Measurements from ENCODE around the gene NECAB2.

Gene NECAB2

DNA sequence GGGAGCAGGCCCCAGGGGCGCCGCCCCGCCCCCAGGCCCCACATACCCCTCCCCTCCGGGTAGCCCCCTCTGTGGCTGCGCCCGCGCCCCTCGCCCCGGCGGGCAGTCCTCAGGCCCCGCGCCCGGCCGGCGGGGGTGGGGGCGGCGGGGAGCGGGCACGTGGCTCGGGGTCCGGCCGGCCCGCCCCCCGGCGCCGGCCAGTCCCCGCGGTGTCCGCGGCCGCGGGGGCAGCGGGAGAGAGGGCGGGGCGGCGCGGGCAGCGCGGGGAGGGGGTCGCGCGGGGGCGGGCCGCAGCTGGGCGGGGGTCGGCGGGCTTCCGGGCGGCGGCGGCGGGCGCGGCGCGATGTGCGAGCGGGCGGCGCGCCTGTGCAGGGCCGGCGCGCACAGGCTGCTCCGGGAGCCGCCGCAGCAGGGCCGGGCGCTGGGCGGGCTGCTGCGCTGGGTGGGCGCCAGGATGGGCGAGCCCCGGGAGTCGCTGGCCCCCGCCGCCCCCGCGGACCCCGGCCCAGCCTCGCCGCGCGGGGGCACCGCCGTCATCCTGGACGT lies 335 bp downstream of the NECAB2 start:
- no peak for DNase-seq

DNA sequence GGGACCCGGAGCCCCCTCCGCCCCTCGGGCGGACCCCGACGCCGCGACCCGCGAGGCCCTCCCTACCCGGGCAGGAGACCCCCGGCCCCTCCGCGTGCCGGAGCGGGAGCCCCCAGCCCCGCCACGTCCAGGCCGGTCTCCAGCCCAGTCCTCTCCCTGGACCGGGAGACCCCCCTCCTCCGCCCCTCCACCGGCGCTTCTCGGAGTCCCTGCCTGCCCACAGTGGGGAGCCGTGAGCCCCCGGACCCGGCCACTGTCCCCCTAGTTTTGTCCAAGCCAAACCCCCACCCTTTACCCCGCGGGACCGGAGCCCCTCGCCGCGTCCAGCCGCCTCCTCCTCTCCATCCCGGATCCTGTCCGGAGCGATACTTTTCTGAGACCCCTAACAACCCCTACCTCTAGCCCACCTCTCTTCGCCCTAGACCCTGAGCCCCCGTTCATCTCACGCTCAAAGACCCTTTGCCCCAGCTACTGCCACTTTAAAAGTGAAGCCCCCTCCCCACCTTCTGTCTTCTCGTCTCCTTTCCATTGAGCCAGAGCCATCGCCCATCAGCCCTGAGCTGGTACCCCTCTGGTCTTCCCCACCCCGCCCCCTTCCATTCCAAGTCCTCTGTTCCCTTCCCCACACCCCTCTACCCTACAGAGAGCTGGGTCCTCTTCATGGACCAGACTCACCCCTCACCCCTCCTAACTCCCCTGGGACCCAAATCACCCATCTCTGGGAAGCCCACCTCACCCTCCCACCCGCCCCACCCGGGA lies 1.0 kb downstream of the NECAB2 start:
- DNase-seq = no peak

DNA sequence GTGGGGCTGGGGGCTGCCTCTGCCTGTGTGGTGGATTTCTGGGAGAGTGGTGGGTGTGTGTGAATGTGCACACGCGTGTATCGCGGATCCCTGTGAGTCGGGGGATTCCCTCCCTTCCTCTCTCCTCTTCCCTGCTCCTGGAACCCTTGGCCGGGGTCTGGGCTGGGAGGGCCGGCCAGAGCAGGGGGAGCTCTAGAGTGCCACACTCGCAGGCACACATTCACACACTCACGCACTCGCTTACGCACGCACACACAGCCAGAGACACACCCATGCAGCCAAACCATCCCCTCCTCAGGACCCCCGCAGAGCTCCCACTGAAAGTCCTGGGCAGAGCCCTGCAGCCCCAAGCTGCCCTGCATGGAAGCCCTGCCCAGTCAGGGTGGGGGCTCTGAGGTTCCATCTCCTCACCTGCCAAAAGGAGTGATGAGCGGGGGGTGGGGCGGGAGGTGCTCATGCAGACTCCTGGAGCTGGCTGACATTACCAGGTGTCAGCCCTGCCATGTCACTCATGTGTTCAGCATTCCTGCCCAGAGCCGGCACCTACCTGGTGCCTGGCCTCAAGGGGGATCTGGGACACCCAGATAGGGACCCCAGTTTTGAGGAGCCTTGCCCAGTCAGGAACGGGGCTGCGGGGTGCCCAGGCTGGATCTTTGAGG lies 1.9 kb downstream of the NECAB2 start:
- no peak for DNase-seq

DNA sequence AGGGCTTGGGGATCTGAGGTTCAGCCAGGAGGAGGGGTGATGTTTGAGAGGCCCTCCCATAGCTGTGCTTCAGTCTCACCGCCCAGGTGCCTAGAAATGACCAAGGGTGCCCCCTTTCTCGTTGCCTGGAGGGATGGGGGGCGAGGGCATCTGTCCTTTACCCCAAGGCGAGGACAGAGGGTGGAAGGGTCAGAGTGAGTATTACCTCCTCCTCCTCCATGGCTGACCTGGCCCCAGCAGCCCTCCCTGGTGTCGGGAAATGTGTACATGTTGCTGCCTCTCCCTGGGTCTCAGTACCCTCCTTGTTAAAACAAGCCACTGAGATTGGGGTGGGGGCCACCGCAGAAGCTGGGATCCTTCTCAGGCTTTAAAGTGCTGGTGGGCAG lies 2.4 kb downstream of the NECAB2 start:
- no peak for DNase-seq

DNA sequence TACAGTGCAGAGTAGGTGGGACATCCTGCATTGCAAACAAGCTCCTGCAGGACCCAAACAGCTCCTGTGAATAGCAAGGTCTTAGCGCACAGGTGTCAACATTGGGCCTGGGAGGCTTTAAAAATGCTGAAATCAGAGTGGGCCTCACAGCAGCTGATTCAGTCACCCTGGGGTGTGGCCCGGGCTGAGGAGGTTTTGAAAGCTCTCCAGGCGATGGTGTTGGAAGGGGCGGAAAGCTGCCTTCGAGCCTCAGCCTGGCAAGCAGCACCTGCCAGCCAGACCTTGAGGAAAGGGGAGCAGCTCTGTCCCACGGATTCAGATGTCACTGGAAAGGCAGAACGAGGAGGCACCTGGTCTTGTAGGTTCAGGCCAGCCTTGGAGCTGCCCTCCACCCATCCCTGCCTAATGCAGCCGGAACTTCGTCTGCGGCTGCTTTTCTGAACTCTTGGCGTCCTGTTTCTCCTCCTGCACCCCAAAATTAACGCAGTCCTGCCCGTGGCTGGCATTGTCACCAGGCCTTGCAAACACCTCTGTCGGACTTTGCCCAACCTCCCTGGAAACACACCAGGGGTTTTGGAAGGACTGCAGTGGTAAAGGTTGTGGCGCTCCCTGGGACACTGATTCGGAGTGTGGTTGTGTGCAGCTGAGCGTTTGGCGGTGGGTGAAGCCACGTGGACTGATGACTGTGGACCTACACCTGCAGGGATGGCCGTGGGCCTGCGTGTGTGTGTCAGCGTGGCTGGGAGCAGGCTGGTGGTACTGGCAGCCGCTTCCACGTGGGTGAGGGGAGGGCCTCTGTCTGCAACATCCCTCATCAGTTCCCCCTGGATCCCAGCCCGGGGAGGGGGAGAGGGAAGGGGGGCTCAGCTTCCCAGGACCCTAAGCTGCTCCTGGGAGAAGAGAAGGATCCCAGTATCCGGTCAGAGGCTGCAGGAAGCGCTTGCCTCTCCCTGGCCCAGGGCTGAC lies 3.4 kb downstream of the NECAB2 start:
- no peak for DNase-seq

DNA sequence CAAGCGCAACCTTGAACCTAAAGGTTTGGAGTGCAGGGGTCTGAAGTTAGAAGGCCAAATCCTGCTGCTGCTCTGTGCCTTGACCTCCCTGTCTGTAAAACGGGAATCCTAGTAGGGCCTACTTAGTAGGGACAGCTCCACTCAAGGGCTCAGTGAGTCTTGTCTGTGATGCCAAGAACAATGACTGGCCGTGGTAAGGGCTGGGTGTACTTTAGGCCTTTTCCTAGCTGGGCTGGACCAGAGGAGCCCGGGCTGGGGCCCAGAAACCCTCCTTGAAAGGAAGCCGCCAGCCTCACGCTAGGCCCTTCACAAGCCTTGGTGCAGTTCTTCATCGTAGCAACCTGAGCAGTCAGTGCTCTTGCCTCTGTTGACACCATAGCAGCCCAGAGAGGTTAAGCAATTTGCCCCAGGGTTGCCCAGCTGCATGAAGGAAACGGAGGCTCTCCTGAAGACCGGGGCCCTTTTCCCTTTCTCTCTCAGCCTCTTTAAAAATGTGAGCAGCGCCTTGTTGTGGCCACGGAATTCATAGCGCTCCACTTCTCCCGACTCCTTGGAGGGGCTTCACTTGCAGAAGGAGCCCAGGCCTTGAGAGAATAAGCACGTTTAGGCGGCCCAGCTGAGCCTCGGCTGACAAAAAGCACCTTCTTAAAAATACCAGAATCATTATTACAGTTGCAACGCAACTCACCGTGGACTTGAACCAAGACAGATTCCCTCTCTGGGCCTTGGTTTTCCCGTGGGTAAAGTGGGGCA lies 4.4 kb downstream of the NECAB2 start:
- DNase-seq = no peak

DNA sequence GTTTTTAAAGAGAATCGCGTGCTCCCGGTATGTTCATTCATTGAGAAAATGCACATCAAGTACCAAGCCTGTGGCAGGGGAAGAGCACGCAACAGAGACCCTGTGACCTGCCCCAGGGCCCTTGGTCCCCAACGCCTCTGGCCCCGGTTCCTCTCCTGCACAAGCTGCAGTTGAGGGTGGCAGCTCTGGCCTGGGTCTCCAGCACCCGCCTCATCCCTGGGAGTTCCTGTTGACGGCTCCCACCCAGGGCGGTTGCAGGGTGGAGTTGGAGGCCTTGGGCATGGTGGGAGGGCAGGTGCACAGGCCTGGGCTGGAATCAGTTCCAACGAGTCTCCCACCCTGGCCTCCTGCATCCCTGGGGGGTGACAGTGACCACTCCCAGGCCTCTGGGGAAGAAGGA lies 5.0 kb downstream of the NECAB2 start:
- no peak for DNase-seq

DNA sequence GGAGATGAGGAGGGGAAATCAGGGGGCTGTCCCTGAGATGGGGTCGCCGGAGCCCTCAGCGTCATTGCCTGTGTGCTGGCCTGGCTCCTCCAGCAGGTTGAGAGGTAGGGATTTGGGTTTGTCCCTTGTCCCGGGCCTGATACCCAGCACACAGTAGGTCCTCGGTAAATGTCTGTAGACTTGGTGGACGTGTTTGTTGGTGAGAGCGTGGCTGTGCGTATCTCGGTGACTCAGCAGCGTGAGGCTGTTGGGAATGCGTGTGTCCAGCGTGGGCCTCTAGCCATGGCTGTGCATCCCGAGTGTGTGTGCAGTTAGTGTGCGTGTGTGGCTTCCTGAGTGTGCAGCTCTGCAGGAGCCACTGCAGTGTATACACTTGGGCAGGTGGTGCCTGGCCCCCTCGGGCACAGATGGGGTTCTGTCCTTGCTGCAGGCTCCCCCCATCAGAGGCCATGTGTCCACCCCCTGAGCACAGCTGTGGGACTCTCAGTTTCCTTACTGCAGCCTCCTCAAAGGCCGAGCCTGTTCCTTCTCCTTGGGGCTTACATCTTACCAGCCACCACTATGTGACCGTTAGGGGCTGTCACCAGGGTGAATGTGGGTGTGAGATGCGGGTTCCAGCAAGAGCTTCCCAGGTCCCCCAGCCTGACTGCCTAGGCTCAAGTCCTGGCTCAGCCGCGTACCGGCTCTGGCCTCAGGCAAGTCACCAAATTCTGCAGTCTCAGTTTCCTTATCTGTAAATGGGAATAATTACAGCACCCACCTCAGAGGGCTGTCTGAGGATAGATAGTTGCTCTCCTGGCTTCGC lies 5.7 kb downstream of the NECAB2 start:
- no peak for DNase-seq

DNA sequence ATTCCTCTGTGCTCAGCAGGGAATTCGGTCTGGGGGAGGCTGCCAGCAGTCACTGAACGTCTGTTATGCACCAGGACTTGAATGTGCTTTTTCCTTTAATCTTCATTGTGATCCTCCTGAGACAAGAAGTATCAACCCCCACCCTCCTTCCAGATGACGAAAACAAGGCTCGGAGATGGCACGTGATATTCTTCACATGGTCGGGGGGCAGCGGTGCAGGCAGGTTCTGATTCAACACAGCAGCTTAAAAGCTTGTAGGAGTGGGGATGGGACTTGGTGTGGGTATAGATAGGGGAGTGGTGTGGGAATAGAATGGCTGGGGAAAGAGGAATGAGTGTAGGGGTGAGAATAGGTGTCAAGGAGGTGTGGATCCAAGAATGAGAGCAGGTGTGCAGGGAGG lies 6.4 kb downstream of the NECAB2 start:
- no peak for DNase-seq

DNA sequence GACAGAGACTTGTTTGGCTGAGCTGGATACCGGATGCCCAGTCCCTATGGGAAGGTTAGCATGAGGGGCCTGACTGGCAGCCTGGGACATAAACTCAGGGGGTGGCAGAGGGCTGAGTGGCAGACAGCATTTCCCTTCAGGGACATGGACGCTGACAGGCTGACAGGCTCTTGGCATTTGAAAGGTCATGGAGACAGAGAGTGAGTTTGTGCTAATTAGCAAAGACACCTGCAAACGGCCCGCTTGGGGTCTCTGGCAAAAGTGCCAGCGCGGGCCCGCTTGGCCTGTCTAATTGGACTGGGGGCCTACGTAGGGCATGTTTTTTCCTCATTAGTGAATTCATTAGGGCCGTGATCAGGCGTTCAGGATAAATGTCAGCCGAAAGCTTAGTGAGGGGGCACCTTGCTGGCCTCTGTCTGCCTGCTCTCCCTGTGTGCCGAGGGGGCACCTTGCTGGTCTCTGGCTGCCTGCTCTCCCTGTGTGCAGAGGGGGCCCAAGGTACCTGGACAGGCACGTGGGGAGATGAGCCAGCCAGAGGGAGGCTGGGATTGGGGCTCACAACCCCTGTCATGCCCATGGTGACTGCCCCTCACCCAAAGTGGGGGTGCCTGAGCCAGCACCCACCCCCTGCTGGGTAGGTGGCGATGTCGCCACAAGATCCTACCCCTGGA lies 7.7 kb downstream of the NECAB2 start:
- DNase-seq = no peak

DNA sequence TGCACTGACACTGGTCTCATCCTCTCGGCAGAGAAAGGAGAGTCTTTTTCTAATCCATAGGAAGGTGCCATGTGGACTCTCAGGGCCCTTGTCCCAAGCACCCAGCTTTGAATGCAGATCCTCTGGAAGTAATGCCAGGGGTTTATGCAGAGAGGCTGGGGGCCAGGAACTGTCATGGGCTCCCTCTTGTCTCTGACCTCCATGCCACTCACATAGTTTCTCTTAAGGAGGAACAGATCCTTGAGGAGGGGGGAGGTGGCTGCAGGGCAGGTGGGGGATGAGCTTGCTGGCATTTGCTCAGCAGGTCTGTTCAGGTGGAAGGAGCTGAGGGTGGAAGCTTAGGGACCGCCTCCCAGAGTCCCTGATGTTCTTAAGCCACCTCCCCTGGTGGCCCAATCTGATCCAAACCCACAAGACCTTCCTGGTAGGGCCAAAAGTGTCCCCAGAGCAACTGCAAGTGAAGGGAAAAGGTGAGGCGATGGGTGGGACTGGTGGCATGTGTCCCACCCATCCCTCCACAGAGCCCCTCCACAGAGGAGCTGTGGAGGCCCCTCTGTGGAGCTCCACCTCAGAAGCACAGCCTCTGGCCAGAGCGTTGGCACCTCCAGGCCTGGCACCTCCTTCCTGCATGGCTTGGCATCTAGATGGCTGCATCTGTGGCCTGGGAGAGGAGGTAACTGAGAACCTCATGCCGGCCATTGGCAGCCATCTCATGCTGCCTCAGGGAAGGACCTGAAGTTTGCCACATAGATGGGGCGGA lies 9.2 kb downstream of the NECAB2 start:
- DNase-seq = no peak

DNA sequence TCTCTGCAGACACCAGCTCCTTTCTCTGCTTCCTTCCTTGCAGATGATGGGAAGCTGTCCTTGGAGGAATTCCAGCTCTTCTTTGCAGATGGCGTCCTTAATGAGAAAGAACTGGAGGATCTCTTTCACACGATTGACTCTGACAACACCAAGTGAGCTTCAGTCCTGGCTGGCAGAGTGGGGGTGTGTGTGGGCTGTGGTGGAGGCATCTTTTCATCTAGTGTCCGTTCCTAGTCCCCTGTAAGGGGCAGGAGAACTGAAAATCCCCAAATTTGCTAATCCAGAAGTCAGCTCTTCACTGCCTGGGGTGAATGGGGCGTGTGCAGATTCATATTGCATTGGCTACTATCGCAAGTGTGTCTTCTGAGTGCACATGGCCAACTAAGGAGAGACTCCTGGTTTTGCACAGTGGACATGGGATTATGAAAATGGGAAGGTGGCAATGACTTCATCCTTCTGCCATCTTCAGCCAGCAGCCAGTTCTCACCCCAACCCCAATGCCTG lies 10.4 kb downstream of the NECAB2 start:
- no peak for DNase-seq

DNA sequence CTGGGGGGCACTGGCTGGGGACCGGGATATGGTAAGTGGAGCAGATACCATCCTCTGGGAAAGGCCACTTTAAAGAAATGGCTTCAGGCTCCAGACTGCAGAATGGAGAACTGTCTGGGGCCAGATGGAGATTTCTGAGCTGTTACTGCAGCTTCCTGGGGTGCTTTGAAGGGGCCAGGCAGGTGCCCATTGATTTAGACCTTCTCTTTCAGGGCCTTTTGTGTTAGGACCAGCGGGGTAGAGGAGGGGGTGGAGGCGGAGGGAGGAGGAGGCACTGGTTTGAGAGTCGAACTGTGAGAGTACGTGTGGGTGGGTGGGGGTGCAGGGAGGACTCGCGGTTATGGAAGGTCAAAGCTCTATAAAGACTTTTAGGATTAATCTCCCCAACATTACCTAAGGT lies 11.4 kb downstream of the NECAB2 start:
- DNase-seq = no peak

DNA sequence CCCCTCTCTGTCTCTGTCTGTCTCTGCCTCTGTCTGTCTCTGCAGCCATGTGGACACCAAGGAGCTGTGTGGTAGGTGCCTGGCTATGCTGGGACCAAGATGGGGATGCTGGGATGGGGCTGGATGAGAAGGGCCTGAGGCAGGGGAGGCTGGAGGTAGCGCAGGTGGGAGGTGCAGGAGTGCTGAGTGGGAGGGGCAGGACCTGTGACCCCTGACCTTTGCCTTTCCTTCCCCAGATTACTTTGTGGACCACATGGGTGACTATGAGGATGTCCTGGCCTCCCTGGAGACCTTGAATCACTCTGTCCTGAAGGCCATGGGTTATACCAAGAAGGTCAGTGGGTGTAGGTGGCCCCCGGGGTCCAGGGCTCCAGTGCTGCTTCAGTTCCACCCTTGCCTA lies 12.8 kb downstream of the NECAB2 start:
- DNase-seq = no peak

DNA sequence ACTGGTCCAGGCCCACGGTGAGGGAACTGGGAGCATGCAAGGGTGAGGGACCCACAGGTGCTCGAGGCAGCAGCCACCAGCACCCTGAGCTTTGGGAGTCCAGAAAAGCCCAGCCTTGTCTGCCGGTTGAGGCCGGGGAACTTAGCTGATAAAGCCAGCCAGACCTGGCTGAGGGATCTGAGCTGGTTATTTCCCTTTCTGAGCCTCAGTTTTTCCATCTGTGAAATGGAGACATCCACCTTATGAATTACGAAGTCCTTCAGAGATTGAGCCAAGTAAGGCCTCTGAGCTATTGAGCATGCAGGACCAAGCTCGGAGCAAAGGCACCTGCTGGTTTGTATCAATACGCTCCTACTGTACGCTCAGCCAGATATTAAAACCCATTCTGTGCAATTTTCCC lies 13.8 kb downstream of the NECAB2 start:
- no peak for DNase-seq

DNA sequence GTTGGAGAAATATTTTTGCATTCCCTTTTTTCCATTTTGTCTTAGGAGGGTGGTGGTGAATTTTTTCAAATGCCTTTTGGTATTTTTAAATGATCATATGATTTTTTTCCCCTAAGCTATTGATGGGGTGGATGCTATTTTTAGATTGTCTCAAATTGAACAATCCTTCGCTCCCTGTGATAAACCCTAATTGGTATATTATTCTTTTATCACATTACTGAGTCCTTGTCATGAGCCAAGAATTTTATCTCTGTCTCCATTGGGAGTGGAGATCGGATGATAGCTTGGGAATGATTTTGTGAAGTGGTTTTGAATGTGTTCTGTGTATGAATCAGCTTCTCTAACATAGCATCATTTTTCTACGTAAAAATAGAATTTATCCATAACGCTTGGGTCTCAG lies 15.4 kb downstream of the NECAB2 start:
- DNase-seq = no peak

DNA sequence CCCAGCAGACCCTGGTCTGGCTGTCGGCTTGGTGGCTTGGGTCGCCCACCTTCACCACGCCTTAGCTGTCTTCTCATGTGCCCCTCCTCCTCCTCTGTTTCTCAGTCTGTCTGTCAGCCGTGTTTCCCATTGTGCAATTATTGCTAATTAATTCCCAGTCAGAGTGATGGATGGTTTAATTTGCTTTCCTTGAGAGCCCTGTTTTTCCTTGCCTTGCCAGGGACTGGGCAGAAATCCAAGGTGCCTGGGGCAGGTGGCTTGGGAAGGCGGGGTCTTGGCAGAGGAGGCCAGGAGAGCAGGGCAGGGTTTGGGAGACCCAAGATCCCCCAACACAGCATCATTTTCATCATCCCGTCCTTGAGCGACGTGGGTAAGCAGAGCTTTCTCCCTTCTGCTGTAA lies 21.3 kb downstream of the NECAB2 start:
- DNase-seq = no peak

DNA sequence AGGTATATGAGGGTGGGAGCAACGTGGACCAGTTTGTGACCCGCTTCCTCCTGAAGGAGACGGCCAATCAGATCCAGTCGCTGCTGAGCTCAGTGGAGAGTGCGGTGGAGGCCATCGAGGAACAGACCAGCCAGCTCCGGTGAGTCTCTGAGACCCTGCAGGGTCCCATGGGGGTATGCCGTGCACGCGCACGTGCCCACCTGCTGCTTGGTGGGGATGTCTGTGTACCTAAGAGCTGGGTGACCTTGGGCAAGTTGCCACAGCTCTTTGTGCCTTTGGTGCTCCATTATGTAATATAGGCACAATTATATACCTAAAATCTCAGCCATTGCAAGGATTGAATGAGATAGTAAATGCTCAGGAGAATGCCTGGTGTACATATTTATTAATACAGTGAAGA lies 22.4 kb downstream of the NECAB2 start:
- DNase-seq = no peak

DNA sequence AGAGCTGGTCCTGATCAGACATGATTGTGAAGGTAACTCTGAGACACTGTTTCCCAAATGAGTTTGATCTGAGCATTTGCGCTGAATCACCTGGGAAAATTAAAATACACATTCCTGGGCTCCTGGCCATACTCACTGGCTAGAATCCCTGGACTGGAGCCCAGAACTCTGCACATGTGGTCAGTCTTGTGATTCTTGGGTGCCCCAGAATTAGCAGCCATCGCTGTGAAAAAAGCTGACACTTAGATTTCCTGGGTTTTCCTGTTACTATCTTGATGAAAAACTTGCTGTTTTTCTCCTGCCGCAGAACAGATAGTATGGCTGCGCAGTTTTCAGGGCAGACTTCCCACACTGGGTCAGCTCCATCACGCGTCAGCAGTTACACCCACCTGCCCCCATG lies 24.6 kb downstream of the NECAB2 start:
- DNase-seq = no peak

DNA sequence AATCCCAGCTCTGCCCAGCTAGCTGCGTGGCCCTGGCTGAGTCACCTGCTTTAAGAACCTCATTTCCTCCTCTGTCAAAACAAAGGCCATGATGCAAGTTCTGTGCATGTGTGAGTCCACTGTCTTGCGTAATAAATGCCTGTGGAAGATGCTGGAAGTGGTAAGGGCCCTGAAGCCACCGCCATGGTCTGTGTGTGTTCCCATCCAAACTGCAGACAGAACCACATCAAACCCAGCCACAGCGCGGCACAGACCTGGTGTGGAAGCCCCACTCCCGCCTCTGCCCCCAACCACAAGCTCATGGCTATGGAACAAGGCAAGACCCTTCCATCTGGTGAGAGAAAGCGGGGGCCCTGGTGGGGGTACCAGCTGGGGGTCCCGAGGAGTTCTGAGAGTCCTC lies 26.0 kb downstream of the NECAB2 start:
- DNase-seq = no peak
